Measurements from ENCODE around the gene DDR1.

Gene DDR1

GRCh38 chr6:30891816-30892538, 7.7 kb downstream of the DDR1 start:
- no peak for DNase-seq (ENCODE audit: low read depth)
- TF ChIP-seq CTCF (IDR thresholded peaks at IDR 0.05; ENCODE audit: insufficient read depth, low read depth, low read length, missing control alignments), result no peak
- H3K4me3 ChIP-seq (ENCODE audit: low read length), result no peak overlapping the region

DNA sequence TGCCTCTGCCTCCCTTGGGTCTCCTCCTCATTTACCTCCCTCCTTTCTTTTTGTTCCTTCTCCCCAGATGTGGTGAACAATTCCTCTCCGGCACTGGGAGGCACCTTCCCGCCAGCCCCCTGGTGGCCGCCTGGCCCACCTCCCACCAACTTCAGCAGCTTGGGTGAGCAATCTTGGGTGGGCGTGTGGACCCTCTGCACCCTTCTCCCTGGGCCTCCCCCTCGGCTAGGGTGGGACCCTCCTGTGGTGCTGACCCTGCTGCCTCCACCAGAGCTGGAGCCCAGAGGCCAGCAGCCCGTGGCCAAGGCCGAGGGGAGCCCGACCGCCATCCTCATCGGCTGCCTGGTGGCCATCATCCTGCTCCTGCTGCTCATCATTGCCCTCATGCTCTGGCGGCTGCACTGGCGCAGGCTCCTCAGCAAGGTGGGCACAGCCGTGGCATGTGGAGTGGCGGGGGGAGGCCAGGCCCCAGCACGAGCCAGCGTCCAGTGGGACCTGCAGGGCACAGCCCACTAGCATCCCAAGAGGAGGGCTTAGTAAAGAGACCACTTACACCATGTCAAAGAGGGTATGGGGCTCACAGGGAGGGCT, 8.8 kb downstream of the DDR1 start:
- TF ChIP-seq CTCF (IDR thresholded peaks at IDR 0.05; ENCODE audit: insufficient read depth, low read depth, low read length, missing control alignments), result no peak
- DNase-seq (ENCODE audit: low read depth), result no peak
- H3K4me3 ChIP-seq (ENCODE audit: low read length), result no peak overlapping the region

DNA sequence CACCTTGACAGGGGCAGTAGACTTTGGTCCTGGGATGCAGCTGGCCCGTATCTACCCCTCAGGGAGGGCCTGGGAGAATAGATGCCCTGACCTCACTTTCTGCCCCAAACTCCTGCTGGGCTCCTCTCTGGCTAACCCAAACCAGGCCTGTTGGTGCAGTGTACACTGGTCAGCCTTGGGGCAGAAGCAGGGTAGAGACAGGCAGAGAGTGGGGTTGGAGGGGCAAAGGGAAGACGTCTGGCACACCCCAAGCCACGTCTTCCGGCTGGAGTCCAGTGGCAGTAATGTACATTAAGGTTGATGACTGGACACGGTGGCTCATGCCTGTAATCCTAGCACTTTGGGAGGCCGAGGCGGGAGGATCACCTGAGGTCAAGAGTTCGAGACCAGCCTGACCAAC, 9.3 kb downstream of the DDR1 start:
- TF ChIP-seq CTCF (IDR thresholded peaks at IDR 0.05; ENCODE audit: insufficient read depth, low read depth, low read length, missing control alignments), result no peak
- H3K4me3 ChIP-seq (ENCODE audit: low read length), result no peak overlapping the region
- no peak for DNase-seq (ENCODE audit: low read depth)

GRCh38 chr6:30894381-30894780, 10.1 kb downstream of the DDR1 start:
- DNase-seq (ENCODE audit: low read depth), result no peak
- no peak overlapping the region for H3K4me3 ChIP-seq (ENCODE audit: low read length)
- TF ChIP-seq CTCF (IDR thresholded peaks at IDR 0.05; ENCODE audit: insufficient read depth, low read depth, low read length, missing control alignments), result no peak

GRCh38 chr6:30894935-30895334, 10.6 kb downstream of the DDR1 start:
- no peak for DNase-seq (ENCODE audit: low read depth)
- no peak overlapping the region for H3K4me3 ChIP-seq (ENCODE audit: low read length)
- no peak for TF ChIP-seq CTCF (IDR thresholded peaks at IDR 0.05; ENCODE audit: insufficient read depth, low read depth, low read length, missing control alignments)

DNA sequence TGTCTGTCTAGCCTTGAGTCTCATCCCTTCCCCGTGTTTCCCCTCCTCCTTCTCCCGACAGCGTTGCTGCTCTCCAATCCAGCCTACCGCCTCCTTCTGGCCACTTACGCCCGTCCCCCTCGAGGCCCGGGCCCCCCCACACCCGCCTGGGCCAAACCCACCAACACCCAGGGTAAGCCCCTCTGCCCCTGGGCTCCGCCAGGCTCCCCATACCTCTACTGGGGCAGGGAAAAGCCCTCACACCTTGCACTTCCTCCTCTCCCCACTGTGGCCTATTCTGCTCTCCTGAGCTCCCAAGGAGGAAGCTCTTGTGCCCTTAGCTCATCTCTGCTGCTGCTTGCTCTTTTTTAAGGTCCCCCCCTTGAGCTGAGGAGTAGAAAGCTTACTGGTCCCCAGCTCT, 11.0 kb downstream of the DDR1 start:
- no peak overlapping the region for H3K4me3 ChIP-seq (ENCODE audit: low read length)
- TF ChIP-seq CTCF (IDR thresholded peaks at IDR 0.05; ENCODE audit: insufficient read depth, low read depth, low read length, missing control alignments), result no peak
- no peak for DNase-seq (ENCODE audit: low read depth)

DNA sequence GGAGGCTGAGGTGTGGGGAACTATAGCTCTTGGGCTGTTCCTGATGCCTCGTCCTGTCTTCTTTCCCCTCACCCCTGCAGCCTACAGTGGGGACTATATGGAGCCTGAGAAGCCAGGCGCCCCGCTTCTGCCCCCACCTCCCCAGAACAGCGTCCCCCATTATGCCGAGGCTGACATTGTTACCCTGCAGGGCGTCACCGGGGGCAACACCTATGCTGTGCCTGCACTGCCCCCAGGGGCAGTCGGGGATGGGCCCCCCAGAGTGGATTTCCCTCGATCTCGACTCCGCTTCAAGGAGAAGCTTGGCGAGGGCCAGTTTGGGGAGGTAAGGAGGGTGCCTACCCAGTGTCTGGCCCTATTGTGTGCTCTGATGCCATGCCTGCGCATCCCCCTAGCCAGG, 12.2 kb downstream of the DDR1 start:
- H3K4me3 ChIP-seq (ENCODE audit: low read length), result no peak overlapping the region
- TF ChIP-seq CTCF (IDR thresholded peaks at IDR 0.05; ENCODE audit: insufficient read depth, low read depth, low read length, missing control alignments), result no peak

More for the DNA sequence above, 12.2 kb downstream of the DDR1 start:
- DNase-seq (ENCODE audit: low read depth), result no peak

All from epithelial cell of esophagus (primary cell).